Measurements from ENCODE around the gene HIVEP3.

Gene HIVEP3

GRCh38 chr1:41719128-41719527 is 199.6 kb downstream of the HIVEP3 start:
- TF ChIP-seq POLR2A (IDR thresholded peaks at IDR 0.05; ENCODE audit: low read length) (no peak), GATA1 (IDR thresholded peaks at IDR 0.05; ENCODE audit: low read depth, low read length) (no peak)
- DNase-seq = no peak

DNA sequence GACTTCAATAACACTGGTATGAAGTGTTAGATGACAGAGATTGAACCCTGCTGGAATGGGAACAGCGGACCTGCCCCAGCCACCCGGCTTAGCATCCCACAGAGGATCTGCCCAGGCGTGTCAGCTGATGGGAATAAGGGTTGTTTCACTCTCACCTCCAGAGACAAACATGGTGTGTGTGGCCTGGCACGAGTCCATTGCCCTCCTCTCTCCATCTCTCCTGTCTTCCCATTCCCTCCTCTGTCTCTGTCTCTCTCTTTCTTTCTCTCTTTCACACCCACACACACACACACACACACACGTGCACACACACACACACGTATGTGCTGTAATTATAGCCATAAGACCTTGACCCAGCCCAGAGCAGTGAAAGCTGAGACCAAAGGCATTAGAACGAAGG is 200.2 kb downstream of the HIVEP3 start:
- TF ChIP-seq POLR2A (IDR thresholded peaks at IDR 0.05; ENCODE audit: low read length) = no peak
- TF ChIP-seq GATA1 (IDR thresholded peaks at IDR 0.05; ENCODE audit: low read depth, low read length) = no peak
- no peak for DNase-seq

DNA sequence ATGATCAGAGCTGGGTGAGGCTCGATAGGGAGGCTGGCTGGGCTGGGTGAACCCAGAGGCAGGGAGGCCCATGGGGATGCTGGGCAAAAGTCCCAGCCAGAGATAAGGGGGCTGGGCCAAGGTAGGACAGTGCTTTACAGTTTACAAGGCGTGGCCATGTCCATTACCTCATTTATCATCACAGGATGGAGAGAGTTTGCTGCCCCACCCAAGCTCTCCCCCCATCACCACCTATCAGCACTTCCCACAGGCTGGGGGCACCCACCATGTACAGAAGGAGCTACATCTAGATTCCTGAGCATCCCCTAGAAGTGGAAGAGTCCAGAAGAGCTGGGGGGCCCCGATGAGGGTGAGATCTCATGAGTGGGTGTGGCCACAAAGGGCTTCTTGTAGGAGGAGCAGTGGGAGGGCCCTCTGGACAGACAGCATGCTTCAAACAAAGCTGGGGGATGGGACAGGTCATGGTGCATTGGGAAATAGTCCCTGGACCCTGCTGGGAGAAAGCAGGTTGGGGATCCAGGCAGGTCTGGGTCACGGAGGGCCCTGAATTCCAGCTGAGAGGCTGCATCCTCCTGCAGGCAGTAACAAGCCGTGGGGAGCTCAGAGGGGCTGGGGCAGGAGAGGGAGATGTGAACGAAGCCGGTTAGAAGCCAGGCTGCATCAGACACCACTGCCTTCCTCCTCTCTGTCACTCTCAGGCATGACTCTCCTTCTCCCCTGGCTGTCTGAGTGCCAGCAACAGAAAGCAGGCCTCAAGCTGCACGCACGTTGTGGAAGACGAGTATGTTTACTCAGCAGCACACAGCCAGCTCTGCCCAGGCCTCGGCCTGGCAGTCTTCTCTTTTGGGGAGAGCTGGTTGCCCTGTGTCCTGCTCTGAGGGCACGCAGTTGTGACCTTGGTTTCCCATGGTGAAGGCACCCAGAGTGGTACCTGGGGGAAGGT is 202.3 kb downstream of the HIVEP3 start:
- no peak for TF ChIP-seq GATA1 (IDR thresholded peaks at IDR 0.05; ENCODE audit: low read depth, low read length)
- no peak for TF ChIP-seq POLR2A (IDR thresholded peaks at IDR 0.05; ENCODE audit: low read length)
- DNase-seq = no peak

DNA sequence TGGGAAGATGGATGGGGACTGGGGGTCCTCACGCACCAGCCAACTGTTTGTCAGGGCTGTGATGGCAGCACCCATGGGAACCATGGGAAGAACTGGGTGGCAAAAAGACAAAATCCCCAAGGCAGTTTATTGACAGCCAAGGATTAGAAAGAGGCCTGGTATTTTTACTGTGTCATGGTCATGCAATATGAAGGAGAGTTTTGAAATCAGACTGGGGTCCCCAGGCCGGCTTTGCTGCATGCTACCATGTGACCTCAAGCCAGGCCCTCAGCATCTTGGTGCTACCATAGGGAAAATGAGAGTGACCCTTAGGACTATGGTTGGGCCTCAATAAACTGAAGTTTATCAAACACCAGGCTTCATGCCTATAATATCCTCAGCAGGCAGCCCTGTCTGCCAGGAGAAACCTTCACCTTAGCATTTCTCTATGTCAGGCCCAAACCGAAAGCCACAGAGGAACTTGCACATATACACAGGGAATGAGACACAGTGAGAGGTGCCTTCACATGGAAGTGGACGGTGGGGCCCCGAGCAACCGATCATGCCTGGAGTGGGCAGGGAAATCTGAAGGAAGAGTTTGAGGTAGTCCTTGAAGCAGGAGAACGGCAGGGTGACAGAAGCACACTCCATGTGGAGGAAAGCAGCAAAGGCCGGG is 203.2 kb downstream of the HIVEP3 start:
- TF ChIP-seq POLR2A (IDR thresholded peaks at IDR 0.05; ENCODE audit: low read length) (no peak), GATA1 (IDR thresholded peaks at IDR 0.05; ENCODE audit: low read depth, low read length) (no peak)
- DNase-seq = no peak

- no peak for TF ChIP-seq GATA1 (IDR thresholded peaks at IDR 0.05; ENCODE audit: low read depth, low read length)
- no peak for TF ChIP-seq POLR2A (IDR thresholded peaks at IDR 0.05; ENCODE audit: low read length)
- DNase-seq = no peak
Measured at GRCh38 chr1:41714638-41715389, 203.9 kb downstream of the HIVEP3 start.

GRCh38 chr1:41713557-41714327 is 205.0 kb downstream of the HIVEP3 start:
- TF ChIP-seq GATA1 (IDR thresholded peaks at IDR 0.05; ENCODE audit: low read depth, low read length) = no peak
- no peak for TF ChIP-seq POLR2A (IDR thresholded peaks at IDR 0.05; ENCODE audit: low read length)
- no peak for DNase-seq

DNA sequence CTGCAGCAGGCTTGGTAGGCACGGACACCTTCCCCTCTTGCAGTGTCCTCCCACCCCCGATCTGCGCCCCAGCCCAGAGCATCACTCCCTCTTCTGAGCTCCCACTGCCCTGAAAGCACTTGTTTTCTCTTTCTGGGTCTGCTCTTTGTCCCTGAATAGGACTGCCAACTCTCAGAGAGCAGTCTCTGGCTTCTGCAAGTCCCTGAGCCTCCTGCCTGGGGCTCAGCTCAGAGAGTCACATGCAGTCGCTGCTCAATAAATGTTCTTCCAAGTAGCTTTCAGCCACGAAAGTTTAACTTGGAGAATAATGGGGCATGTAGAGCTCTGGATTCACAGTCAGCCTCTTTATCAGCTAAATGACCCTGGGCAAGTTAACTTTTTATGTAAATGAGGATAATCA is 205.6 kb downstream of the HIVEP3 start:
- no peak for DNase-seq
- TF ChIP-seq GATA1 (IDR thresholded peaks at IDR 0.05; ENCODE audit: low read depth, low read length) = no peak
- TF ChIP-seq POLR2A (IDR thresholded peaks at IDR 0.05; ENCODE audit: low read length) = no peak

GRCh38 chr1:41712695-41713094 is 206.0 kb downstream of the HIVEP3 start:
- no peak for DNase-seq
- no peak for TF ChIP-seq GATA1 (IDR thresholded peaks at IDR 0.05; ENCODE audit: low read depth, low read length)
- no peak for TF ChIP-seq POLR2A (IDR thresholded peaks at IDR 0.05; ENCODE audit: low read length)

DNA sequence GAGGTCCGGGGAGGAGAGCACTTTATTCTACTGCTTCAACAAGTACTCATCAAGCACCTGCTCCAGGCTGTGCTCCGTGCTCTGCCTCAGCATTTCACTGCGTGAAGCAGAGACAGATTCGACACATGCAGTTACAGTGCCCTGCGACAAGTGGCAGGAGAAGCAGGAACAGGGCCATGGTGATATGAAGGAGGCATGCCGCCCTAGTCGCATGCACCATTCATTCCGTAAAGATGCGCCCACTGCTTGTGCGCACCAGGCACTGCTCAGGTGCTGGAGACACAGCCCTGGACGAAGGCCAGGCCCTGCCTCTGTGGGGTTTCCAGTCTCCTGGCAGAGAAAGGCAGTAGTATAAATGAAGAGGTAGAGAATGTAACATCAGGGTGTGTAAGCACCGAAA is 206.6 kb downstream of the HIVEP3 start:
- TF ChIP-seq POLR2A (IDR thresholded peaks at IDR 0.05; ENCODE audit: low read length) (no peak), GATA1 (IDR thresholded peaks at IDR 0.05; ENCODE audit: low read depth, low read length) (no peak)
- DNase-seq = no peak

GRCh38 chr1:41711581-41711980 is 207.1 kb downstream of the HIVEP3 start:
- DNase-seq = no peak
- TF ChIP-seq POLR2A (IDR thresholded peaks at IDR 0.05; ENCODE audit: low read length) = no peak
- no peak for TF ChIP-seq GATA1 (IDR thresholded peaks at IDR 0.05; ENCODE audit: low read depth, low read length)

- no peak for TF ChIP-seq POLR2A (IDR thresholded peaks at IDR 0.05; ENCODE audit: low read length)
- no peak for DNase-seq
Measured at GRCh38 chr1:41710980-41711379, 207.7 kb downstream of the HIVEP3 start.

DNA sequence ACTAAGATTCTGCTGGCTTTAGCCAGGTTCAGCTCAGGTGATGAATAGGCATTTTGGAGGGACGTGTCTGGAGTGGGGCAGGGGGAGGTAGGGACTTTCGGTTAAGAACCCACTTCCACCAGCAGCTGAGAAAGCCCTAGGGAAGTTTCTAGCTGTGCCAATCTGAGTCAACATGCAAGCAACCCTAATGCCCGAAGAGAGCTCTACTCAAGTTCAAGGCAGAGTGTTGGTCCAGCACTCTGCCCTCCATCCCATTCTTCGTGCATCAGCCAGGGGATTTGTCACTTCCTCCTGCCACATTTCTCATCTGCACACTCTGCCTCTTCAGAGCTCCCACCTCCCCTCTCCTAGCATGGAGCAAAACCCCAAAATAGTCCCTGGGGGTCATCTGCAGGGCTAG is 208.8 kb downstream of the HIVEP3 start:
- no peak for DNase-seq
- TF ChIP-seq GATA1 (IDR thresholded peaks at IDR 0.05; ENCODE audit: low read depth, low read length) (no peak), POLR2A (IDR thresholded peaks at IDR 0.05; ENCODE audit: low read length) (no peak)

- TF ChIP-seq POLR2A (IDR thresholded peaks at IDR 0.05; ENCODE audit: low read length) (no peak), GATA1 (IDR thresholded peaks at IDR 0.05; ENCODE audit: low read depth, low read length) (no peak)
- no peak for DNase-seq
Measured at GRCh38 chr1:41709331-41709730, 209.4 kb downstream of the HIVEP3 start.

All from erythroblast (primary cell).